Endodermal cell (in vitro differentiated cells): Measurements from ENCODE around the gene TRAPPC2. TPM values are rescaled to one million over a fixed set of nuclear protein-coding genes. Genes with fewer than 3 reads are reported as not detected.

Experiments used
- DNase-seq: peaks from one replicate; pipeline ENCODE4 v3.0.0-alpha.2; 2017
- H3K27ac ChIP-seq: 2 replicates; pipeline ENCODE4 v1.5.1; 2013; ENCODE audit warnings: mild to moderate bottlenecking, low read depth, low read length, moderate library complexity
- H3K27me3 ChIP-seq: 2 replicates; pipeline ENCODE4 v1.6.1; 2013; ENCODE audit warnings: mild to moderate bottlenecking, low read length, moderate library complexity; ENCODE audit not compliant: insufficient read depth, control insufficient read depth, poor library complexity, severe bottlenecking
- H3K36me3 ChIP-seq: 2 replicates; pipeline ENCODE4 v1.7.0; 2013; ENCODE audit warnings: mild to moderate bottlenecking, low read length, moderate library complexity; ENCODE audit not compliant: control insufficient read depth, insufficient read depth
- H3K4me1 ChIP-seq: one replicate; pipeline ENCODE4 v1.7.0; 2013; ENCODE audit warnings: low read length; ENCODE audit not compliant: control insufficient read depth, insufficient read depth
- H3K4me3 ChIP-seq: 2 replicates; pipeline ENCODE4 v1.5.1; 2013; ENCODE audit warnings: mild to moderate bottlenecking, low read length, moderate library complexity
- H3K9ac ChIP-seq: 2 replicates; pipeline ENCODE4 v1.6.1; 2013; ENCODE audit warnings: mild to moderate bottlenecking, low read length, moderate library complexity; ENCODE audit not compliant: poor library complexity, severe bottlenecking; ENCODE audit errors: extremely low read depth
- H3K9me3 ChIP-seq: 2 replicates; pipeline ENCODE4 v1.6.1; 2013; ENCODE audit warnings: mild to moderate bottlenecking, low read length, moderate library complexity; ENCODE audit not compliant: control insufficient read depth
- H3K27ac Mint-ChIP-seq: 2 replicates; pipeline ENCODE4 v1.8.0; 2020; ENCODE audit warnings: mixed read lengths
- H3K27me3 Mint-ChIP-seq: 2 replicates; pipeline ENCODE4 v1.8.0; 2021; ENCODE audit warnings: mild to moderate bottlenecking, mixed read lengths; ENCODE audit not compliant: insufficient read depth
- H3K36me3 Mint-ChIP-seq: 2 replicates; pipeline ENCODE4 v1.8.0; 2020; ENCODE audit warnings: low read depth, mixed read lengths
- H3K4me1 Mint-ChIP-seq: 2 replicates; pipeline ENCODE4 v1.8.0; 2020; ENCODE audit warnings: mixed read lengths
- H3K4me3 Mint-ChIP-seq: 2 replicates; pipeline ENCODE4 v1.8.0; 2020; ENCODE audit warnings: mild to moderate bottlenecking, moderate library complexity, mixed read lengths
- H3K9me3 Mint-ChIP-seq: 2 replicates; pipeline ENCODE4 v1.8.0; 2020; ENCODE audit warnings: mild to moderate bottlenecking, mixed read lengths
- CTCF ChIP-seq: fragments of 200-600 bp; sonication (generic); conservative IDR thresholded peaks from 2 replicates; pipeline ENCODE4 v1.5.0; 2021; ENCODE audit warnings: antibody characterized with exemption, mild to moderate bottlenecking
- WGBS, 2 experiments: methylation state at CpG; one replicate each; pipeline versions ENCODE4 v1.1.5 to v1.1.7; 2013; ENCODE audit warnings: missing lambda C conversion rate in 2 of 2, mixed read lengths in 1 of 2; ENCODE audit not compliant: insufficient coverage in 1 of 2, insufficient read length in 1 of 2; 5-methylcytosine and 5-hydroxymethylcytosine counted together
- total RNA-seq, 2 donors: library from RNA; stranded (reverse); fragmentation: NEBNext Ultra II Directional in 1 of 2; extraction: Animal tissue kit (Norgen Biotek cat#: 25700) in 1 of 2; gene quantifications; 2 replicates in 1 of 2; 3 replicates in 1 of 2; pipeline ENCODE4 v1.2.1, GENCODE V29; 2021

TRAPPC2 gene
- total RNA-seq, 2 donors from 2014 or later, result 12.8 to 14.7 TPM

- Histone ChIP-seq H3K9me3 (no peaks in the 10 kb centered on the region), H3K27ac (peak within 1 kb of the TSS; percentile 80), H3K4me1 (no peaks in the 10 kb centered on the region), H3K4me3 (peak within 1 kb of the TSS; percentile 91), H3K36me3 (no peaks in the 10 kb centered on the region), H3K27me3 (peaks cover 17% of the 10 kb centered on the region), H3K9ac (peak within 1 kb of the TSS; percentile 95)
- peak; percentile 93 for DNase-seq
- no peak for TF ChIP-seq CTCF
- no peaks in the 10 kb centered on the region for H3K36me3 Mint-ChIP-seq
- WGBS, 2 experiments, result 0% methylated on average over 61 of the region's 68 CpGs; no CpG with 5 or more reads in 1 of the 2 experiments
- H3K27ac Mint-ChIP-seq, result peak within 1 kb of the TSS; percentile 90
- peaks cover 19% of the 10 kb centered on the region for H3K4me1 Mint-ChIP-seq
- peak within 1 kb of the TSS; percentile 86 for H3K4me3 Mint-ChIP-seq
- H3K9me3 Mint-ChIP-seq, result peaks cover 52% of the 10 kb centered on the region
- peaks cover 18% of the 10 kb centered on the region for H3K27me3 Mint-ChIP-seq
These were observed 45.3 kb downstream of the TRAPPC2 start, which contains the start of gene RAB9A for GRCh38 chrX:13688958-13689740. Gene RAB9A, plus strand, starts transcription at chrX:13689128. Its CDS starts 19,619 bp downstream, at chrX:13708747.

GRCh38 chrX:13688384-13688957 is 45.9 kb downstream of the TRAPPC2 start:
- Histone ChIP-seq H3K36me3 (no peaks in the 10 kb centered on the region), H3K9ac (peak overlapping the region; percentile 95), H3K27me3 (peaks cover 17% of the 10 kb centered on the region), H3K4me3 (peak overlapping the region; percentile 91), H3K4me1 (no peaks in the 10 kb centered on the region), H3K9me3 (no peaks in the 10 kb centered on the region), H3K27ac (no peak overlapping the region)
- peak overlapping the region; percentile 86 for H3K4me3 Mint-ChIP-seq
- H3K27me3 Mint-ChIP-seq, result peaks cover 18% of the 10 kb centered on the region
- H3K27ac Mint-ChIP-seq, result no peak overlapping the region
- no peak for DNase-seq
- 0 to 24% methylated on average over 3 to 13 of the region's 13 CpGs for WGBS, 2 experiments
- TF ChIP-seq CTCF, result no peak
- peaks cover 52% of the 10 kb centered on the region for H3K9me3 Mint-ChIP-seq
- H3K36me3 Mint-ChIP-seq, result no peaks in the 10 kb centered on the region
- H3K4me1 Mint-ChIP-seq, result peaks cover 16% of the 10 kb centered on the region

GRCh38 chrX:13687203-13687602 is 47.2 kb downstream of the TRAPPC2 start:
- whole genome bisulfite sequencing, 2 experiments, result 80% methylated on average over 1 of the region's 1 CpG; no CpG with 5 or more reads in 1 of the 2 experiments
- Histone ChIP-seq H3K27me3 (peaks cover 17% of the 10 kb centered on the region), H3K9ac (no peak overlapping the region), H3K27ac (no peak overlapping the region), H3K4me1 (no peaks in the 10 kb centered on the region), H3K36me3 (no peaks in the 10 kb centered on the region), H3K9me3 (no peaks in the 10 kb centered on the region), H3K4me3 (no peak overlapping the region)
- Mint-ChIP-seq H3K9me3 (peaks cover 41% of the 10 kb centered on the region), H3K4me1 (peaks cover 7% of the 10 kb centered on the region), H3K27me3 (peaks cover 18% of the 10 kb centered on the region), H3K4me3 (no peak overlapping the region), H3K36me3 (no peaks in the 10 kb centered on the region), H3K27ac (no peak overlapping the region)
- DNase-seq, result no peak
- TF ChIP-seq CTCF, result no peak
